Motor neuron (in vitro differentiated cells): ENCODE data around the gene SUGP2. TPM values are rescaled to one million over a fixed set of nuclear protein-coding genes. Genes with fewer than 3 reads are reported as not detected.
A peak's percentile ranks its signal among the peaks of the same experiment; 100 is the strongest.

Source experiments
- ATAC-seq, 8 experiments: fragments of 200-7000 bp; cut with Tn5 transposase; replicated peaks in 6 of 8; 2 replicates each; pipeline ENCODE4 v1.8.0; 2021; ENCODE audit warnings: mild to moderate bottlenecking in 8 of 8, moderate library complexity in 8 of 8
- H3K27ac ChIP-seq, 2 donors: fragments of 250-450 bp; sonication (Bioruptor Pico); 2 replicates each; pipeline ENCODE4 v1.9.0; 2021; ENCODE audit warnings: antibody characterized with exemption in 2 of 2, mild to moderate bottlenecking in 2 of 2, moderate library complexity in 1 of 2
- H3K4me1 ChIP-seq, 2 donors: fragments of 250-450 bp; sonication (Bioruptor Pico); replicated peaks in 1 of 2; 2 replicates each; pipeline ENCODE4 v1.6.1; 2021; ENCODE audit warnings: antibody characterized with exemption in 2 of 2, mild to moderate bottlenecking in 2 of 2, moderate library complexity in 1 of 2
- H3K4me3 ChIP-seq, 5 donors: fragments of 250-450 bp; sonication (Bioruptor Pico); 2 replicates each; pipeline ENCODE4 v1.9.0; 2021; ENCODE audit warnings: antibody characterized with exemption in 5 of 5, mild to moderate bottlenecking in 5 of 5, moderate library complexity in 4 of 5
- WGBS, 10 experiments: fragments of 450-650 bp; shearing (Covaris generic); methylation state at CpG; one replicate each; pipeline ENCODE4 v1.0.0; 2022; 5-methylcytosine and 5-hydroxymethylcytosine counted together
- in situ Hi-C, 9 experiments: fragments of 400-800 bp; cut with MboI; loops; one replicate each; pipeline ENCODE4 v1.15.0; 2021; ENCODE audit warnings: low sequenced_read_pairs in 9 of 9, low pct_unique_long_range_greater_than_20kb in 2 of 9; ENCODE audit not compliant: unreplicated experiment in 9 of 9
- total RNA-seq, 8 experiments: library from RNA; unstranded; fragments of 300-600 nt; gene quantifications; 2 replicates each; pipeline versions ENCODE4 v1.2.3 to v1.2.4, GENCODE V29; 2022

The SUGP2 gene
- total RNA-seq, 8 experiments from 2014 or later = 36.4 to 126 (median 63.2) TPM

GRCh38 chr19:18991468-18991867 is 41.8 kb downstream of the SUGP2 start:
- peaks cover 0 to 5% of the 10 kb centered on the region in 2 donors for H3K4me1 ChIP-seq
- in situ Hi-C loops = loop anchor here in 1 of 9 experiments (25.0 kb wide), 1 partner anchor 404 kb away; the partner anchor contains the start of gene REX1BD
- 83 to 92% methylated on average over 1 to 2 of the region's 14 CpGs; no CpG with 5 or more reads in 8 of the 10 experiments for WGBS, 10 experiments
- H3K27ac ChIP-seq = no peak overlapping the region
- no peak for ATAC-seq
- H3K4me3 ChIP-seq = no peak overlapping the region

DNA sequence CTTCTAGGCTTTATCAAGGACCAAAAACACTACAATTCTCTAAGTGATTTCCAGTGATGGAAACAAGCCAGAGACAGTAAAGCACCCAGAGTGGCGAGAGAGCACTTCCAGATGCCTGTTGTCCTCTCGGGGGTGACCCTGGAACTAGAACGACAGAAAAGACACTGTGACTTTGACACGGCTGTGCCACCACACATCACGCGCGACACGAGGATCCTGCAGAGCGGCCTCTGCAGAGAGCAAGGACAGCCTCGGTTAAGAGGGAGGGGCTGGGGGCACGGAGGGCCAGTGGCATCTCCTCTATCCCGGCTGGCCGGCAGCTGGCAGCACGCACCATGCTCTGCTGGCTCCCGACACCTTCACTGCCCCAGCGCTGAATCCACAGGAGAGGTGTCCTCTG is 42.3 kb downstream of the SUGP2 start:
- H3K27ac ChIP-seq = no peak overlapping the region
- no peak for ATAC-seq
- in situ Hi-C loops = loop anchor here in 1 of 9 experiments (25.0 kb wide), 1 partner anchor 404 kb away; the partner anchor contains the start of gene REX1BD
- peaks cover 0 to 4% of the 10 kb centered on the region in 2 donors for H3K4me1 ChIP-seq
- WGBS, 10 experiments = 67 to 100% (median 91%) methylated on average over 1 to 11 of the region's 16 CpGs; no CpG with 5 or more reads in 4 of the 10 experiments
- no peak overlapping the region for H3K4me3 ChIP-seq

GRCh38 chr19:18990128-18990708 is 43.1 kb downstream of the SUGP2 start:
- Histone ChIP-seq H3K4me3 (no peak overlapping the region), H3K27ac (no peak overlapping the region), H3K4me1 (peaks cover 0 to 2% of the 10 kb centered on the region in 2 donors)
- WGBS, 10 experiments = 100% methylated on average over 1 of the region's 5 CpGs; no CpG with 5 or more reads in 9 of the 10 experiments
- ATAC-seq = peak in 3 of 8 experiments; percentile 5 to 21 (median 16)
- in situ Hi-C loops = loop anchor here in 1 of 9 experiments (25.0 kb wide), 1 partner anchor 403 kb away; the partner anchor contains the start of gene REX1BD

- no peak overlapping the region for H3K4me3 ChIP-seq
- H3K4me1 ChIP-seq = peaks cover 0 to 2% of the 10 kb centered on the region in 2 donors
- ATAC-seq = peak in 2 of 8 experiments; percentile 12
- in situ Hi-C loops = loop anchor here in 1 of 9 experiments (25.0 kb wide), 1 partner anchor 402 kb away; the partner anchor contains the start of gene REX1BD
- 0 to 81% (median 69%) methylated on average over 1 to 9 of the region's 10 CpGs; no CpG with 5 or more reads in 5 of the 10 experiments for WGBS, 10 experiments
- H3K27ac ChIP-seq = no peak overlapping the region
These were observed 44.0 kb downstream of the SUGP2 start for GRCh38 chr19:18989316-18989715.

DNA sequence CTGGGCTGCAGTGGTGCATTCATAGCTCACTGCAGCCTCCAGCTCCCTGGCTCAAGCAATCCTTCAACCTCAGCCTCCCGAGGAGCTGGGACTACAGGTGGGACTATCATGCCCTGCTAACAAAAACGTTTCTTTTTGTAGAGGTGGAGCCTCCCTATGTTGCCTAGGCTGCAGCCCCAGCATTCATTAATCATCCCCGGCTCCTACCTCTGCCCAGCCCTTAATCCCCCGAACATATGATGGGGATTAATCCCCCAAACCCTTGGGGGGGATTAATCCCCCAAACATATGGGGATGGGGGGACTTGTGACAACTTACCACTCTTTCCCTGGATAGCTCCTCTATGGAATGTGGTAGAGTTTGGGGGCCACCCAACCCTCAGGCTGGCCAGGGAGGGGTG is 45.9 kb downstream of the SUGP2 start:
- H3K4me3 ChIP-seq = no peak overlapping the region
- WGBS, 10 experiments = 13 to 85% (median 38%) methylated on average over 1 to 4 of the region's 4 CpGs; no CpG with 5 or more reads in 6 of the 10 experiments
- H3K4me1 ChIP-seq = peaks cover 0 to 2% of the 10 kb centered on the region in 2 donors
- in situ Hi-C loops = loop anchor here in 1 of 9 experiments (25.0 kb wide), 1 partner anchor 400 kb away; the partner anchor contains the start of gene REX1BD
- ATAC-seq = no peak
- H3K27ac ChIP-seq = no peak overlapping the region

DNA sequence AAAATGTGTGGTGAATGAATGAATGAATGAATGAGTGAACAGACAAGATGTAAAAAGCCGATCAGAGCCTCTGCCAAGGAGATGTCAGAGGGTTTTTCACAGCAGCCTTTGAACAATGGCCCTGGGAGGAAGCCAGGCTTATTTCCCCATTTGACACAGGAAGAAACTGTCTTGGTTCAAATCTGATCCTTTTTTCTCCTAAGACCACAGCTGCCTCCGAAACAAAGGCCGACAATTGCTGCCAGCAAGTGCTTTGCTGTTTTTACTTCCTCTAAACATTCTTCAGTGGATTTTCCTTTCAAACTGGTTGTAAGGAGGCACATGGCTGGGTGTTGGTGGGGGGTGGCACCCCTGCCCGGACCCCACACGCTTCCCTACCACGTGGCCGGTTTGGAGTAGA is 48.1 kb downstream of the SUGP2 start:
- peak in 2 of 8 experiments; percentile 15 to 36 for ATAC-seq
- in situ Hi-C loops = loop anchor here in 1 of 9 experiments (25.0 kb wide), 1 partner anchor 398 kb away; the partner anchor contains the start of gene REX1BD
- 20 to 85% (median 61%) methylated on average over 1 to 6 of the region's 7 CpGs; no CpG with 5 or more reads in 2 of the 10 experiments for WGBS, 10 experiments
- Histone ChIP-seq H3K27ac (no peak overlapping the region), H3K4me3 (no peak overlapping the region), H3K4me1 (peaks cover 0 to 2% of the 10 kb centered on the region in 2 donors)

GRCh38 chr19:18984251-18984650 is 49.1 kb downstream of the SUGP2 start:
- in situ Hi-C loops = loop anchor here in 1 of 9 experiments (25.0 kb wide), 1 partner anchor 397 kb away; the partner anchor contains the start of gene REX1BD
- Histone ChIP-seq H3K27ac (no peak overlapping the region), H3K4me3 (no peak overlapping the region), H3K4me1 (peaks cover 0 to 2% of the 10 kb centered on the region in 2 donors)
- ATAC-seq = no peak
- WGBS, 10 experiments = 17 to 83% (median 66%) methylated on average over 1 of the region's 3 CpGs; no CpG with 5 or more reads in 4 of the 10 experiments

DNA sequence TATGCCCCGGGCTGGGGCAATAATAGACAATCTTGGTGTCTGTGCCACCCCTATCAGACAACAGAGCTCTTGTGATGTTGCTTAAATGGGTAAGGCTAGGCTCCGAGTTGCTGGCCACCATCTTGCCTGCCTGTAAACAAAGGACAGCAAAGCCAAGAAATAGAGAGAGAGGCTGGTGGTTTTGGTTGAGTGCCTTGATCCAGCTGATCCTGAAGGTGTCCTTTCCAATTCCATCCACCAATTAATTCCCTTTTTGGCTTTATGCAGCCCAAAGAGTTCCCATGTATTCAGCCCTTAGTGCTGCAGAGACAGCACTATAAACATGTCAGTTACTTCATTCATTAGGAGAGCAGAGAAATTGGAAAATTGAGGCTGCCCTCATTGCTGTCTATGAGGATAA is 50.6 kb downstream of the SUGP2 start:
- WGBS, 10 experiments = 33 to 83% (median 61%) methylated on average over 1 to 2 of the region's 2 CpGs; no CpG with 5 or more reads in 6 of the 10 experiments
- no peak for ATAC-seq
- Histone ChIP-seq H3K27ac (no peak overlapping the region), H3K4me3 (no peak overlapping the region), H3K4me1 (peaks cover 0 to 2% of the 10 kb centered on the region in 2 donors)
- in situ Hi-C loops = loop anchor here in 1 of 9 experiments (25.0 kb wide), 1 partner anchor 395 kb away; the partner anchor contains the start of gene REX1BD

GRCh38 chr19:18980432-18981020 is 52.8 kb downstream of the SUGP2 start:
- Histone ChIP-seq H3K4me3 (no peak overlapping the region), H3K27ac (no peak overlapping the region), H3K4me1 (no peaks in the 10 kb centered on the region)
- no peak for ATAC-seq
- 14 to 100% (median 65%) methylated on average over 1 to 3 of the region's 7 CpGs; no CpG with 5 or more reads in 2 of the 10 experiments for WGBS, 10 experiments
- in situ Hi-C loops = loop anchor here in 1 of 9 experiments (25.0 kb wide), 1 partner anchor 393 kb away; the partner anchor contains the start of gene REX1BD

DNA sequence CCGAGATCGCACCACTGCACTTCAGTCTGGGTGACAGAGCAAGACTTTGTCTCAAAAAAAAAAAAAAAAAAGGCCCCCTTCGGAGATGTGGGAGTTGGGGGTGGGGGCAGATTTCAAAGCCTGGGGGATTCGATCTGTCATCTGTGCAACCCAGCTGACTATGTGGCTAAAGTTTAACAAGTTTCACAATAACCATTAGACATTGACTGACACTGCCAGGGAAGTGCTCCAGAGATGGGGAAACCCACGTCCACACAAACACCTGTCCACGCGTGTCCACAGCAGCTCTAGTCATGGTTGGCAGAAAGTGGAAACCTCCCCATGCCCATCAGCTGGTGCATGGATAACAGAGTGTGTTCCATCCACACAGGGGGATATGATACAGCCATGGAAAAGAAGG is 54.7 kb downstream of the SUGP2 start:
- in situ Hi-C loops = loop anchor here in 1 of 9 experiments (25.0 kb wide), 1 partner anchor 391 kb away; the partner anchor contains the start of gene REX1BD
- Histone ChIP-seq H3K4me3 (no peak overlapping the region), H3K27ac (no peak overlapping the region), H3K4me1 (no peaks in the 10 kb centered on the region)
- WGBS, 10 experiments = 53 to 66% (median 61%) methylated on average over 2 to 6 of the region's 7 CpGs; no CpG with 5 or more reads in 6 of the 10 experiments
- no peak for ATAC-seq

DNA sequence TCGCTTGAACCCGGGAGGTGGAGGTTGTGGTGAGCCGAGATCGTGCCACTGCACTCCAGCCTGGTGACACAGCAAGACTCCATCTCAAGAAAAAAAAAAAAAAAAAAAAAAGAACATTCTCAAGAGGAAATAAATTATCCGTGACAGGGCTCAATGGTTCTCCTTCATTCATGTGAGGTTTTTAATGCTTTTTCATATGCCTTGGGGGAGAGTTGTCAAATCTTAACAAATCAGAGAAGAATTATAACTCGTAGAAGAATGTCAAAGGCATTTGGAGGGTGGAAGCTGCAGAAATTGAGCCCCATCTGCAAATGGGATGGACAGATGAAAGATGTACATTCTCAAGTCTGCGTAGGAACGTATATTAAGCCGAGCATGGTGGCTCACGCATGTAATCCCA is 57.4 kb downstream of the SUGP2 start:
- in situ Hi-C loops = loop anchor here in 1 of 9 experiments (25.0 kb wide), 1 partner anchor 389 kb away; the partner anchor contains the start of gene REX1BD
- ATAC-seq = peak in 1 of 8 experiments; percentile 65
- no peaks in the 10 kb centered on the region for H3K4me1 ChIP-seq
- 40 to 100% (median 81%) methylated on average over 1 to 10 of the region's 10 CpGs for WGBS, 10 experiments
- H3K4me3 ChIP-seq = no peak overlapping the region
- no peak overlapping the region for H3K27ac ChIP-seq

DNA sequence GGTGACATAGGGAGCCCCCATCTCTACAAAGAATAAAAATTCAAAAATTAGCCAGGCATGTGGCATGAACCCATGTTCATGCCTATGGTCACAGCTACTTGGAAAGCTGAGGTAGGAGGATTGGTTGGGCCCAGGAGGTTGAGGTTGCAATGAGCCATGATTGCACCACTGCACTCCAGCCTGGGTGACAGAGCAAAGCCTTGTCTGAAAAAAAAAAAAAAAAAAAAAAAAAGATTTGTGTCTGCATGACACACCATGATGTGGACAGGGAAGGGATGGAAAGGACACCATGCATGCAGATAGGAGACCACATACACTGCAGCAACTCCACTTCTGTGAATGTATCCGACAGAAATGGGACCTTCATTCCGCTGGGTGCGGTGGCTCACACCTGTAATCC is 58.3 kb downstream of the SUGP2 start:
- in situ Hi-C loops = loop anchor here in 1 of 9 experiments (25.0 kb wide), 1 partner anchor 388 kb away; the partner anchor contains the start of gene REX1BD
- WGBS, 10 experiments = 80 to 96% (median 91%) methylated on average over 1 to 3 of the region's 3 CpGs; no CpG with 5 or more reads in 7 of the 10 experiments
- Histone ChIP-seq H3K4me3 (no peak overlapping the region), H3K27ac (no peak overlapping the region), H3K4me1 (no peaks in the 10 kb centered on the region)
- ATAC-seq = no peak
